GM23338 (cell line): ENCODE measurements around the gene LCP1. TPM values are rescaled to one million over a fixed set of nuclear protein-coding genes. Genes with fewer than 3 reads are reported as not detected.

Experiments
- ATAC-seq: fragments of 200-7000 bp; cut with Tn5 transposase; 3 replicates; pipeline ENCODE4 v1.9.1; 2020
- DNase-seq: peaks from one replicate; pipeline ENCODE4 v3.0.0-alpha.2; 2015; ENCODE audit warnings: low spot score
- H2AFZ ChIP-seq: fragments of 200-600 bp; sonication (generic); 2 replicates; pipeline ENCODE4 v1.8.0; 2016; ENCODE audit warnings: antibody characterized with exemption, mild to moderate bottlenecking, moderate library complexity
- H3F3A ChIP-seq: fragments of 200-600 bp; sonication (generic); replicated peaks from 2 replicates; pipeline ENCODE4 v1.8.0; 2017; ENCODE audit warnings: antibody characterized with exemption, mixed run types, low read depth
- H3K27ac ChIP-seq: fragments of 200-600 bp; sonication (generic); 2 replicates; pipeline ENCODE4 v1.6.1; 2016; ENCODE audit warnings: low read depth
- H3K27me3 ChIP-seq: fragments of 200-600 bp; sonication (generic); 2 replicates; pipeline ENCODE4 v1.8.0; 2016; ENCODE audit warnings: mild to moderate bottlenecking, mixed run types, moderate library complexity; ENCODE audit not compliant: insufficient read depth
- H3K36me3 ChIP-seq: fragments of 200-600 bp; sonication (generic); 2 replicates; pipeline ENCODE4 v1.8.0; 2016; ENCODE audit warnings: mild to moderate bottlenecking; ENCODE audit not compliant: insufficient read depth
- H3K4me1 ChIP-seq: fragments of 200-600 bp; sonication (generic); 2 replicates; pipeline ENCODE4 v1.8.0; 2016; ENCODE audit warnings: mild to moderate bottlenecking, moderate library complexity; ENCODE audit not compliant: insufficient read depth
- H3K4me2 ChIP-seq: fragments of 200-600 bp; sonication (generic); 2 replicates; pipeline ENCODE4 v1.7.1; 2017; ENCODE audit warnings: mixed run types
- H3K4me3 ChIP-seq: fragments of 200-600 bp; sonication (generic); 2 replicates; pipeline ENCODE4 v1.6.1; 2016; ENCODE audit warnings: mixed run types
- H3K79me2 ChIP-seq: fragments of 200-600 bp; sonication (generic); replicated peaks from 2 replicates; pipeline ENCODE4 v1.8.0; 2017; ENCODE audit warnings: mild to moderate bottlenecking; ENCODE audit not compliant: insufficient read depth
- H3K9me2 ChIP-seq: fragments of 200-600 bp; sonication (generic); 2 replicates; pipeline ENCODE4 v1.8.0; 2017; ENCODE audit not compliant: insufficient read depth
- H4K20me1 ChIP-seq: fragments of 200-600 bp; sonication (generic); replicated peaks from 2 replicates; pipeline ENCODE4 v1.8.0; 2017; ENCODE audit warnings: mild to moderate bottlenecking; ENCODE audit not compliant: insufficient read depth
- H3K27ac Mint-ChIP-seq: 2 replicates; pipeline ENCODE4 v1.8.0; 2020; ENCODE audit warnings: inconsistent platforms, mild to moderate bottlenecking, moderate library complexity, mixed read lengths
- H3K27me3 Mint-ChIP-seq: 3 replicates; pipeline ENCODE4 v1.8.0; 2022; ENCODE audit warnings: low read depth, mild to moderate bottlenecking, moderate library complexity, mixed read lengths, inconsistent platforms; ENCODE audit not compliant: insufficient read depth, poor library complexity
- H3K36me3 Mint-ChIP-seq: 3 replicates; pipeline ENCODE4 v1.8.0; 2021; ENCODE audit warnings: low read depth, mild to moderate bottlenecking, inconsistent platforms, moderate library complexity, mixed read lengths
- H3K4me1 Mint-ChIP-seq: 3 replicates; pipeline ENCODE4 v1.8.0; 2020; ENCODE audit warnings: mild to moderate bottlenecking, inconsistent platforms, mixed read lengths
- H3K4me3 Mint-ChIP-seq: 3 replicates; pipeline ENCODE4 v1.8.0; 2021; ENCODE audit warnings: moderate library complexity, mild to moderate bottlenecking, inconsistent platforms, mixed read lengths
- H3K9me3 Mint-ChIP-seq: 3 replicates; pipeline ENCODE4 v1.8.0; 2020; ENCODE audit warnings: moderate library complexity, mild to moderate bottlenecking, inconsistent platforms, mixed read lengths
- CREB1 ChIP-seq: fragments of 250-450 bp; sonication (Bioruptor Pico); IDR thresholded peaks from 2 replicates; pipeline ENCODE4 v1.5.0; 2020; ENCODE audit warnings: low read depth, mild to moderate bottlenecking, moderate library complexity
- EZH2 ChIP-seq: fragments of 200-600 bp; sonication (generic); IDR thresholded peaks from one replicate; pipeline ENCODE4 v1.8.0; 2017; ENCODE audit warnings: antibody characterized with exemption, mild to moderate bottlenecking, low read depth; ENCODE audit not compliant: unreplicated experiment
- POLR2AphosphoS5 ChIP-seq: IDR thresholded peaks from 2 replicates; pipeline ENCODE4 v1.6.1; 2016; ENCODE audit warnings: antibody characterized with exemption, low read depth
- ZNF114 ChIP-seq: fragments of 250-450 bp; sonication (Bioruptor Pico); IDR thresholded peaks from 2 replicates; pipeline ENCODE4 v1.5.0; 2020; ENCODE audit warnings: mild to moderate bottlenecking, moderate library complexity
- ZNF331 ChIP-seq: fragments of 250-450 bp; sonication (Bioruptor Pico); IDR thresholded peaks from 2 replicates; pipeline ENCODE4 v1.5.0; 2020; ENCODE audit warnings: low read depth, mild to moderate bottlenecking, moderate library complexity
- ZNF462 ChIP-seq: fragments of 250-450 bp; sonication (Bioruptor Pico); IDR thresholded peaks from 2 replicates; pipeline ENCODE4 v1.5.0; 2020; ENCODE audit warnings: mild to moderate bottlenecking, moderate library complexity
- polyA plus RNA-seq: library from polyadenylated mRNA; unstranded; fragments of >200 nt; fragmentation: Nextera tagmentation; extraction: Ambion mirVana; gene quantifications from 2 replicates; pipeline ENCODE4 v1.2.1, GENCODE V29; 2016
- total RNA-seq: library from RNA; depleted of rRNA; stranded (reverse); fragments of >200 nt; shearing (Covaris generic); gene quantifications from 2 replicates; pipeline ENCODE4 v1.2.3, GENCODE V29; 2014

LCP1 gene
- total and polyA plus RNA-seq, 2 experiments from 2014 or later, result 1.9 to 3.4 TPM

- TF ChIP-seq ZNF462 (CRISPR knock-in tag) (no peak), ZNF331 (CRISPR knock-in tag) (no peak), CREB1 (no peak), ZNF114 (no peak), EZH2 (no peak)
Observed at GRCh38 chr13:46181377-46181839, 569 bp downstream of the LCP1 start (continued).

- no peak overlapping the region for H3K27ac Mint-ChIP-seq
- no peak for DNase-seq
- no peaks in the 10 kb centered on the region for H3K9me3 Mint-ChIP-seq
- H2AFZ ChIP-seq, result 0 out of 2 replicates have a peak overlapping the region, but pooled peaks have one; percentile 2
- peaks cover 7% of the 10 kb centered on the region for H3K27me3 Mint-ChIP-seq
- H3K9me2 ChIP-seq, result no peaks in the 10 kb centered on the region
- H4K20me1 ChIP-seq, result no peaks in the 10 kb centered on the region
- H3K4me3 Mint-ChIP-seq, result no peak overlapping the region
- H3K27me3 ChIP-seq, result no peaks in the 10 kb centered on the region
- H3K4me1 Mint-ChIP-seq, result peaks cover 13% of the 10 kb centered on the region; the same call in 2 of the 3 replicates
- H3F3A ChIP-seq, result no peaks in the 10 kb centered on the region
- H3K27ac ChIP-seq, result no peak overlapping the region
- no peaks in the 10 kb centered on the region for H3K36me3 Mint-ChIP-seq
- H3K4me3 ChIP-seq, result no peak overlapping the region
- no peaks in the 10 kb centered on the region for H3K36me3 ChIP-seq
- no peak overlapping the region for H3K4me2 ChIP-seq
- H3K79me2 ChIP-seq, result no peaks in the 10 kb centered on the region
- no peak for ATAC-seq
- no peak for TF ChIP-seq POLR2AphosphoS5
- TF ChIP-seq ZNF331 (CRISPR knock-in tag), result no peak
- peaks cover 14% of the 10 kb centered on the region for H3K4me1 ChIP-seq
Observed at GRCh38 chr13:46179969-46180763, 1.8 kb downstream of the LCP1 start.
